IMR-90 (cell line): ENCODE measurements around the gene MICAL1. TPM values are rescaled to one million over a fixed set of nuclear protein-coding genes. Genes with fewer than 3 reads are reported as not detected.

Experiments
- ATAC-seq: fragments of 200-7000 bp; cut with Tn5 transposase; 2 replicates; pipeline ENCODE4 v1.9.1; 2020; ENCODE audit warnings: low read depth, mild to moderate bottlenecking, moderate library complexity
- BruUV-seq: library from RNA; stranded (reverse); fragments of 400-500 nt; replicated peaks from 2 replicates; lab custom pipeline; 2021; lab: Mats Ljungman, UMichigan
- CTCF ChIA-PET: fragments of 300-600 bp; formaldehyde crosslinking; extraction: SDS; loops from one replicate; lab custom pipeline; 2021; ENCODE audit warnings: antibody characterized with exemption; lab: Yijun Ruan, JAX
- POLR2A ChIA-PET: fragments of 300-600 bp; sonication (Branson Sonifier 250); formaldehyde crosslinking; loops from one replicate; lab custom pipeline; 2022; ENCODE audit warnings: antibody characterized with exemption; ENCODE audit not compliant: unreplicated experiment; lab: Charles Lee
- DNase-seq: peaks from one replicate; pipeline ENCODE4 v3.0.0; 2013
- H2AFZ ChIP-seq: replicated peaks from 2 replicates; pipeline ENCODE3; 2013; ENCODE audit warnings: low read length, mild to moderate bottlenecking; ENCODE audit not compliant: poor library complexity
- H2AK5ac ChIP-seq: 2 replicates; pipeline ENCODE4 v1.6.1; 2013; ENCODE audit warnings: low read depth, low read length, inconsistent platforms
- H2AK9ac ChIP-seq: replicated peaks from 2 replicates; pipeline ENCODE3; 2013; ENCODE audit warnings: mild to moderate bottlenecking, low read depth, low read length, moderate library complexity; ENCODE audit not compliant: poor library complexity
- H2BK120ac ChIP-seq: 2 replicates; pipeline ENCODE4 v1.6.1; 2013; ENCODE audit warnings: low read depth, low read length, inconsistent platforms
- H2BK15ac ChIP-seq: 3 replicates; pipeline ENCODE4 v1.6.1; 2013; ENCODE audit warnings: low read depth, low read length, inconsistent platforms
- H2BK20ac ChIP-seq: 2 replicates; pipeline ENCODE4 v1.6.1; 2013; ENCODE audit warnings: low read depth, mild to moderate bottlenecking, inconsistent platforms, low read length, moderate library complexity
- H2BK5ac ChIP-seq: 2 replicates; pipeline ENCODE4 v1.6.1; 2013; ENCODE audit warnings: mild to moderate bottlenecking, low read depth, low read length, inconsistent platforms; ENCODE audit not compliant: poor library complexity, severe bottlenecking
- H3K14ac ChIP-seq: replicated peaks from 2 replicates; pipeline ENCODE4 v1.6.1; 2013; ENCODE audit warnings: low read depth, low read length, inconsistent platforms
- H3K18ac ChIP-seq: 2 replicates; pipeline ENCODE4 v1.6.1; 2013; ENCODE audit warnings: low read depth, low read length, control low read depth
- H3K23ac ChIP-seq: 2 replicates; pipeline ENCODE4 v1.6.1; 2013; ENCODE audit warnings: low read depth, low read length, inconsistent platforms
- H3K27ac ChIP-seq: 2 replicates; pipeline ENCODE4 v1.5.1; 2013; ENCODE audit warnings: mild to moderate bottlenecking, control low read depth, low read length; ENCODE audit not compliant: insufficient read depth
- H3K27me3 ChIP-seq: 2 replicates; pipeline ENCODE4 v1.6.1; 2013; ENCODE audit warnings: low read length; ENCODE audit not compliant: control insufficient read depth, insufficient read depth
- H3K36me3 ChIP-seq: 2 replicates; pipeline ENCODE4 v1.6.1; 2013; ENCODE audit warnings: low read length, mixed read lengths; ENCODE audit not compliant: control insufficient read depth, insufficient read depth
- H3K4ac ChIP-seq: 2 replicates; pipeline ENCODE4 v1.6.1; 2013; ENCODE audit warnings: low read depth, low read length, inconsistent platforms
- H3K4me1 ChIP-seq: 2 replicates; pipeline ENCODE4 v1.6.1; 2013; ENCODE audit warnings: low read length, mixed read lengths; ENCODE audit not compliant: control insufficient read depth, insufficient read depth
- H3K4me2 ChIP-seq: 2 replicates; pipeline ENCODE4 v1.6.1; 2013; ENCODE audit warnings: low read depth, mild to moderate bottlenecking, control low read depth, low read length, moderate library complexity
- H3K4me3 ChIP-seq: 2 replicates; pipeline ENCODE4 v1.5.1; 2013; ENCODE audit warnings: low read depth, mild to moderate bottlenecking, control low read depth, low read length, moderate library complexity; ENCODE audit not compliant: insufficient read depth
- H3K56ac ChIP-seq: 2 replicates; pipeline ENCODE4 v1.6.1; 2013; ENCODE audit warnings: low read length, inconsistent platforms; ENCODE audit not compliant: insufficient read depth; ENCODE audit errors: extremely low read depth
- H3K79me1 ChIP-seq, 2 experiments: 2 replicates each; pipeline ENCODE4 v1.6.1; 2013; ENCODE audit warnings: low read length in 2 of 2, inconsistent platforms in 1 of 2, low read depth in 1 of 2
- H3K9ac ChIP-seq: 2 replicates; pipeline ENCODE4 v1.6.1; 2013; ENCODE audit warnings: low read depth, low read length, control low read depth
- H3K9me1 ChIP-seq: 2 replicates; pipeline ENCODE4 v1.6.1; 2013; ENCODE audit warnings: low read length, inconsistent platforms; ENCODE audit not compliant: insufficient read depth
- H3K9me3 ChIP-seq: 2 replicates; pipeline ENCODE4 v1.6.1; 2013; ENCODE audit warnings: low read length; ENCODE audit not compliant: control insufficient read depth, insufficient read depth
- H4K20me1 ChIP-seq: 2 replicates; pipeline ENCODE4 v1.6.1; 2013; ENCODE audit warnings: low read length, inconsistent platforms; ENCODE audit not compliant: insufficient read depth
- H4K5ac ChIP-seq: 2 replicates; pipeline ENCODE4 v1.6.1; 2013; ENCODE audit warnings: mild to moderate bottlenecking, low read depth, low read length, control low read depth
- H4K8ac ChIP-seq, 2 experiments: 2 replicates each; pipeline ENCODE4 v1.6.1; 2013; ENCODE audit warnings: low read depth in 2 of 2, low read length in 2 of 2, control low read depth in 1 of 2, inconsistent platforms in 1 of 2
- H4K91ac ChIP-seq: 2 replicates; pipeline ENCODE4 v1.6.1; 2013; ENCODE audit warnings: low read depth, low read length, inconsistent platforms; ENCODE audit not compliant: insufficient read depth
- CEBPB ChIP-seq: IDR thresholded peaks from 2 replicates; pipeline ENCODE4 v1.6.1; 2012; ENCODE audit warnings: low read depth, low read length, improper control_type of control experiment
- NFE2L2 ChIP-seq: fragments of 150-350 bp; IDR thresholded peaks from 2 replicates; pipeline ENCODE4 v1.6.1; 2016; ENCODE audit warnings: low read depth, mild to moderate bottlenecking, low read length
- WGBS, 2 experiments: methylation state at CpG; one replicate each; pipeline versions ENCODE4 v1.1.5 to v1.1.7; 2013; ENCODE audit warnings: missing lambda C conversion rate in 2 of 2; ENCODE audit not compliant: insufficient read length in 1 of 2; ENCODE audit errors: extremely low coverage in 2 of 2; 5-methylcytosine and 5-hydroxymethylcytosine counted together
- dilution Hi-C: fragments of 300-500 bp; cut with HindIII; formaldehyde crosslinking; loops from one replicate; pipeline ENCODE4 v1.14.3; 2018; ENCODE audit warnings: low sequenced_read_pairs; ENCODE audit not compliant: unreplicated experiment
- in situ Hi-C: fragments of 300-500 bp; cut with MboI; formaldehyde crosslinking; loops from 3 replicates; pipeline ENCODE4 v1.14.3; 2019; ENCODE audit warnings: low sequenced_read_pairs, inconsistent platforms, mixed read lengths
- intact Hi-C: fragments of 100-400 bp; cut with micrococcal nuclease; formaldehyde crosslinking; loops from 2 replicates; pipeline ENCODE4 v1.10.0; 2022
- polyA plus RNA-seq, 3 experiments: library from polyadenylated mRNA; depleted of rRNA; stranded (reverse); fragments of >200 nt; gene quantifications; 2 replicates each; pipeline ENCODE4 v1.2.3, GENCODE V29; 2012; ENCODE audit warnings: low replicate concordance in 1 of 3
- total RNA-seq: library from RNA; depleted of rRNA; stranded (reverse); fragments of >200 nt; gene quantifications from 2 replicates; pipeline ENCODE4 v1.2.3, GENCODE V29; 2012
- TF ChIP-seq, protein P1 (sequence below): fragments of 150-350 bp; IDR thresholded peaks from 2 replicates; pipeline ENCODE4 v1.6.1; 2016; ENCODE audit warnings: low read depth, mild to moderate bottlenecking, low read length, moderate library complexity, borderline replicate concordance
- TF ChIP-seq, protein P2 (sequence below): fragments of 150-350 bp; IDR thresholded peaks from 2 replicates; pipeline ENCODE4 v1.6.1; 2017; ENCODE audit warnings: mild to moderate bottlenecking, antibody characterized with exemption, low read length, low read depth

Gene MICAL1
- total and polyA plus RNA-seq, 2 of the 4 experiments (the other 2 are of a cell fraction), result 30.5 to 57.1 TPM

DNA sequence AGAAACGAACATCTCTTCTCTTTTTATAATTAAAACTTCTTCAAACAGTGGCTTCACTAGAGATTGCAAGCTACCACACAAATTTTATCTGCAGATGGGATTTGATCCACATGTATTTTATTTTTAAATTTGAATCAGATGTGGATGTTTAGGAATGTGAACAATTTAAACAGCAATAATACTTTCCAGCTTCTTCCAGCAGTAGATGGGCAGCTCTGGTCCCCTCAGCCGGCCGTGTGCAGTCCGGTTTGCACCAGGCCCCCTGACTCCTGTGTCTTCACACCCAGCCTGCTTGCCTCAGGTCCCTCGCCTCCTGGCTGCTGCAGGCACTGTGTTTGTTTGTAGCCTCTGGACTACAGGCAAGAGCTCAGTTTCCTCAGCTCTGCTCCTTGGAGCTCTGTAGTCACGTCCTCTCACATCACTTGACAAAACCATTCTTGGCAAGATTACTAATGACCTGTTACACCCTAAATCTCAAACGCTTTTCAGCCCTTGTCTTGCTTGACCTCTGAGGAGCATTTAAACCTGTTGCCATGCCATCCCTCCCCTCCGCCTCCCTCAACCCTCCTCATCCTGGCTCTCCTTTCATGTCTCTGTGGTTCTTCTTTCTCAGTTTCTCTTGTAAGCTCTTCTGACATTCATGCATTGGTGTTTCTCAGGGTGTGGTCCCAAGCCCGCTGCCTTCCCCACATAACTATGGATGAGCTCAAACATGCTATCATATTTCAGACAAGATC, 40.6 kb upstream of the MICAL1 start:
- Histone ChIP-seq H2AK9ac (no peak overlapping the region), H3K18ac (no peak overlapping the region), H3K4ac (no peak overlapping the region), H4K91ac (no peak overlapping the region), H3K9me3 (no peaks in the 10 kb centered on the region), H3K27ac (no peak overlapping the region), H3K79me1 (no peaks in the 10 kb centered on the region), H4K8ac (no peak overlapping the region), H2BK20ac (no peak overlapping the region), H3K36me3 (no peaks in the 10 kb centered on the region), H3K56ac (no peak overlapping the region), H3K9me1 (no peaks in the 10 kb centered on the region), H2BK15ac (no peak overlapping the region), H2BK5ac (no peak overlapping the region), H2BK120ac (no peak overlapping the region), H3K4me3 (no peak overlapping the region), H3K4me1 (no peaks in the 10 kb centered on the region), H4K5ac (no peak overlapping the region), H3K14ac (no peak overlapping the region), H3K23ac (no peak overlapping the region; the same call in 1 of the 2 replicates), H2AK5ac (no peak overlapping the region), H3K9ac (no peak overlapping the region), H2AFZ (no peak overlapping the region), H4K20me1 (no peaks in the 10 kb centered on the region), H3K27me3 (peaks cover 14% of the 10 kb centered on the region), H3K4me2 (no peak overlapping the region)
- no TSS peak for BruUV-seq
- TF ChIP-seq, protein P1, sequence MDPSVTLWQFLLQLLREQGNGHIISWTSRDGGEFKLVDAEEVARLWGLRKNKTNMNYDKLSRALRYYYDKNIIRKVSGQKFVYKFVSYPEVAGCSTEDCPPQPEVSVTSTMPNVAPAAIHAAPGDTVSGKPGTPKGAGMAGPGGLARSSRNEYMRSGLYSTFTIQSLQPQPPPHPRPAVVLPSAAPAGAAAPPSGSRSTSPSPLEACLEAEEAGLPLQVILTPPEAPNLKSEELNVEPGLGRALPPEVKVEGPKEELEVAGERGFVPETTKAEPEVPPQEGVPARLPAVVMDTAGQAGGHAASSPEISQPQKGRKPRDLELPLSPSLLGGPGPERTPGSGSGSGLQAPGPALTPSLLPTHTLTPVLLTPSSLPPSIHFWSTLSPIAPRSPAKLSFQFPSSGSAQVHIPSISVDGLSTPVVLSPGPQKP, result no peak
- TF ChIP-seq NFE2L2, result no peak
- TF ChIP-seq, protein P2, sequence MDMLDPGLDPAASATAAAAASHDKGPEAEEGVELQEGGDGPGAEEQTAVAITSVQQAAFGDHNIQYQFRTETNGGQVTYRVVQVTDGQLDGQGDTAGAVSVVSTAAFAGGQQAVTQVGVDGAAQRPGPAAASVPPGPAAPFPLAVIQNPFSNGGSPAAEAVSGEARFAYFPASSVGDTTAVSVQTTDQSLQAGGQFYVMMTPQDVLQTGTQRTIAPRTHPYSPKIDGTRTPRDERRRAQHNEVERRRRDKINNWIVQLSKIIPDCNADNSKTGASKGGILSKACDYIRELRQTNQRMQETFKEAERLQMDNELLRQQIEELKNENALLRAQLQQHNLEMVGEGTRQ, result no peak
- TF ChIP-seq CEBPB, result no peak
- ChIA-PET CTCF (no interaction called here), POLR2A (interaction anchor here (0.6 kb wide), 1 partner anchor 214 kb away, joined by 3 read pairs; no protein-coding TSS in a partner anchor)
- no peak for DNase-seq
- WGBS, 2 experiments, result 28 to 100% methylated on average over 1 to 6 of the region's 9 CpGs
- dilution Hi-C loops, result no loop called here
- intact Hi-C loops, result no loop called here
- in situ Hi-C loops, result no loop called here
- no peak; the same call in 1 of the 2 replicates for ATAC-seq
